ENCODE results near the gene MESD.
A peak's percentile ranks its signal among the peaks of the same experiment; 100 is the strongest.

The MESD gene

DNA sequence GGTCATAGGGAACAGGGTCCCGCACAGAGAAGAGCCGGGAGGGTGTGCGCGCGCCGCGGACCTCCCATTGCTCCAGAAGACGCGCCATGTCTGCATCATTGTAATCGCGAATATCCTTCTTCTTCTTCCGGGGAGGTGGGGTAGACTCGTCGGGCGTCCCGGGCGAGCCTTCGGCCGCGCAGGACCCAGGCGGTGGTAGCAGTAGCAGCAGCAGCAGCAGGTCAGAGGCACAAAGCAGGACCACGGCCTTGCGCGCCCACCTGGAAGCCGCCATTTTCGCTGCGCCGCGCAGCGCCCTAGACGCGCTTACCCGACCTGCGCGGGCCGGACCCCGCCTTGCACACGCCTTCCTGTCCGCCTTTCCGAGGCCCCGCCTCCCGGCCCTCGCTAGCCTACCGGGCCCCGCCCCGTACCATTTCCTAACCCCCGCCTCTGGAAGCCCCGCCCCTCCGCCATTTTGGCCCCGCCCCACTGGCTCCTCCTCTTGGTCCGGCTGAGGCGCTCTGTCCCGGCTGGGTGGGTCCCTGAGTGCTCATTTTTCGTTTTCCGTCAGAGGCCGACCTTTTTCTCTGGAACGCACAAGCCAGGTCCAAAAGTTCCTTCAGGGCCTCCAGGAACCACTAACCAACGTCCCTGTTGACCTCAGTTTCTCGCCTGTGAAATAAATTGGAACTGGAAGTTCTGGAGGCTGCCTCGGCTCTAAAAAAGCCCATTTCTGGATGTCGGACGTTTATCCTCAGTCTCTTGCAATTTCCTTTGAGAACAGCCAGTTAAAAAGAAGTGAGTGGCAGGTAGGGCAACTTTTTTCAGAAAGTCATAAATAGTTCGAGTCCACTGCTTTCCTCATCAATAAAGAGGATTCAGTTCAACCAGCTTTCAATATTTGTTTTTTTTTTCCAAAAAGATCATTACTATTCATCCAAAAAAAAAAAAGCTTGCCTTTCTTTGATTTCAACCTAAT, at the start of gene MESD:
Gene MESD (minus strand): TSS at position 302 of the 961 bp plus-strand sequence. CDS start 28 bp downstream, at position 274.
- peak; percentile 95 to 99 (median 97) for DNase-seq (ENCODE audit: low read depth in 3 of 3)

DNA sequence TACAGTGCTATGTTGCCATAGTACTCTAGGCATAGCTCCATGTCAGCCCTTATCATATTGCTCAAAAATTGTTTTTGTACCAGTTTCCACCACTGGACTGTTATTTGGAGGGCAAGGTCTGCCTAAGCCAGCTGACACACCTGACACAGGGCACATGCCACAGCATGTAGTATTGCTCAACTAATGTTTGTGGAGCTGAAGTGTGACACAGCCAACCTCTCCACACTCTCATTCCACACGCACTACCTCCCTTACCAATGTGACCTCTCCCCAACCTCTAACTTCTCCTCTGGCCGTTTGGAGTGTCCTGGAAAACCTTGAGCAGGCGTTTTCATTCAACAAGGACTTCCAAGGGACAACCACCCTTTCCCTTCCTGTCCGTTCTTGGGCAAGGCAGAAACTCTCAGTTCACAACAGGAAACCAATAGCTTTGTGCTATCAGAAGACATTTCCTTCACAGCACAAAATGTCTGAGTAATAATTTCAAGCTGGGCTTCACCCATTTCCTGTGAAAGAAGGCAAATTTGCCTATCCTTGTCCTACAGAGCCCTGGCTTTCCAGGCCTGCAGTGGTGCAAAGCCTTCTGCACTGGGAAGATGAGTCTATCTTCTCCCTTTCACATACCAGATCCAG, 49.5 kb upstream of the MESD start:
- DNase-seq (ENCODE audit: low read depth in 3 of 3), result no peak

DNA sequence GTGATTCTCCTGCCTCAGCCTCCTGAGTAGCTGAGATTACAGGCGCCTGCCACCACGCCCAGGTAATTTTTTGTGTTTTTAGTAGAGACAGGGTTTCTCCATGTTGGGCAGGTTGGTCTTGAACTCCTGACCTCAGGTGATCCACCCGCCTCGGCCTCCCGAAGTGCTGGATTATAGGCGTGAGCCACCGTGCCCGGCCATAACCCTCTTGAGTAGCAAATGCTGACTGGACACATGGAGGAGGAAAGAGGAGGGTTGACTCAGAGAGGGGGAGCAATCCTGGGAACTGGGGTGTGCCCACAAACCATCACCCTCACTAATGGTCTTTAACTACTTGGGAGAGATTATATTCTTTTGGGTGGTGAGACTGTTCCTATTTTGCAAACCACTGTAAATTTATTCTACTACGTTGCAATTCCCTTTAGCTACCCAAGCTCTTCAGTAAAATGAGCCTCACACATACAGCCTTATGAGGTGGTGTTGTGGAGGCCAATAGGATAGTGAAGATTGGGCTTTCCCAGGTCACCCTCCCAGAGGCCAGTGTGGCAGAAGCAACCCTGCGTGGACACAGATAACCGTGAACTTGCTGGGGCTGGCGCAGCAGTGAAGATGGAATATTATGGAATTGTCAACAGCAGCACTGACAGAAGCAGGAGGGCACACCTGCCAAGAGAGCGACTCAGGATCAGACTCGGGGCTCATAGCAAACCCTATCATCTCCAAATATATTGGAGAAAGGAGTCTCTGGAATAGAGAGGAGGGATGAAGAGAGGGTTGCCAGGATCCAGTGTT, 48.5 kb upstream of the MESD start:
- DNase-seq (ENCODE audit: low read depth in 3 of 3), result no peak

DNA sequence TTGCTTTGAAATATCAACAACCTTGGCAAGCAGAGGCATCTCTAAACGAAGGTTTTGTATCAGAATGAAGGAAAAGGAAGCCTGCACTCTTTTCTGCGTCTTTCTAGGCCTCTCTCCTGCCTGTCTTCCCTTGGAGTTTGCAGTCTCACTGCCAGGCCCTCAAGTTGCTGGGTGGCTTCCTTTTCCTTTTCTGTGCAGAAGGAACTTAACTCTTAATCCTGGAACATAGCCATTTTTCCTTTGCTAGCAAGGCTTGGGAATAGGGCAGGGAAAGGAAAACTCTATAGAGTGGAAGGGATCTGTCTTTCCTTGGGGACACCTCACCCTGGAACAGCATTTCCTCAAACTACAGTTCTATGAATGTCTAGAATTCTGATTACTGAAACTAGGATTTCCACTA, 43.9 kb upstream of the MESD start:
- DNase-seq (ENCODE audit: low read depth in 3 of 3), result no peak

DNA sequence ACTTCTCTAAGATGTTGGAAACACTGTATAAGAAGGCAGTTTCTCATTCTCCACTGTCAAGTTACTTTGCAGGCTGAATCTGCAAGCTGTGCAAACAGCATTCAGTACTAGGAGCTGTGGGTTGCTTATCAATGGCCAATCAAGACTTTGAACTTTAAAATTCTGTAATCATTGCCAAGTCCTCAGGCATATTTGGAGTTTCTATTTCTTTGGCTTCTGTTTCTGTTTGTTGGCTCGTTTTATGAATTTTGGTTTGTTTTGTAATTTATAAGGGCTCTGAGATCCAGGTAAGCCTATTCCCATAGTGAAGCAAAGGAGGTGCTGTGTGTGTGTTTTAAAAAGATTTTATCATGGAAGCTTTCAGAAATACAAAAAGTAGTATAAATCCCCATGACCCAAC, 43.2 kb upstream of the MESD start:
- no peak for DNase-seq (ENCODE audit: low read depth in 3 of 3)

DNA sequence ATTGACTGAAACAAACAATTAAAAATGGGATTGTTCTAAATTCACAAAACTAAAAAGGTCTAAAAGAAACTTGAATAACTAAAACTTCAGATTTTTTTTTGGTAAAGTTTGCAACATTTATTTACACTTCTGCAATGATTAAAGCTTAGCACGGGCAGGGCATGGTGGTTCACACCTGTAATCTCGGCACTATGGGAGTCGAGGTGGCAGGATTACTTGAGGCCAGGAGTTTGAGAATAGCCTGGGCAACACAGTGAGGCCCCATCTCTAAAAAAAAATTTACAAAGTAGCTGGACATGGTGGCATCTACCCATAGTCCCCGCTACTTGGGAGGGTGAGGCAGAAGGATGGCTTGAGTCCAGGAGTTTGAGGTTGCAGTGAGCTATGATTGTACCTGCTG, 42.7 kb upstream of the MESD start:
- DNase-seq (ENCODE audit: low read depth in 3 of 3), result no peak

DNA sequence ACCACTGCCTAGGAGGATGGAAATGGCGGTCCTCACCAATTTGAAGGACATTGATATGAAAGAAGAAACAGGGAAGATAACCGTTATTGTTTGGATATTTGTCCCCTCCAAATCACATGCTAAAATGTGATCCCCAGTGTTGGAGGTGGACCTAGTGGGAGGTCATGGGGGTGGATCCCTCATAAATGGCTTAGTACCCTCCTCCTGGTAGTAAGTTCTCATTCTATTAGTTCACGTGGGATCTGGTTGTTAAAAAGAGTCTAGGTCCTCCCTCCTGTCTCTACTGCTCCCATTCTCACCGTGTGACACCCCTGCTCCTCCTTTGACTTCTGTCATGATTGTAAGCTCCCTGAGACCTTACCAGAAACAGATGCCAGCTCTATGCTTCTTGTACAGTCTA, 41.6 kb upstream of the MESD start:
- no peak for DNase-seq (ENCODE audit: low read depth in 3 of 3)

DNA sequence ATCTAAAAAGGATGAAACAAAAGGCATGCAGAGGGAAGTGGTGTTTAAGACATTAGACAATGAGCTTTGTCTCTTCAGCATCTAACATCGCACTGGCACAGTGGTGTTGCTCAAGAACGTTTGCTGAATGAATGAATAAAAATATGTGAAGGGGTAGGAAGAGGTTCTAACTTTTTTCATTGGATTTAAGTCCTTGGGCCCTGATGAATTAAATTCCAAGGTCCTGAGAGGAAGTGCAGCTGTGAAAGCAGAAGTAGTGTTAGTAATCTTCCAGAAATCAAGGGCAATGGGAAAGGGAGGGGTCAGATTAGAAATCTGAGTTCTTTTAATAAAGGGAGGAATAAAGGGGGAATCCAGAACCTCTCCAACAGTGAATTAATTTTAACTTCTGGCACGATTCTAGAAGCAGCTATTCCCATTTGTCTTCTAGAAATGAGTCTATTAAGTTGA, 40.7 kb upstream of the MESD start:
- DNase-seq (ENCODE audit: low read depth in 3 of 3), result no peak

DNA sequence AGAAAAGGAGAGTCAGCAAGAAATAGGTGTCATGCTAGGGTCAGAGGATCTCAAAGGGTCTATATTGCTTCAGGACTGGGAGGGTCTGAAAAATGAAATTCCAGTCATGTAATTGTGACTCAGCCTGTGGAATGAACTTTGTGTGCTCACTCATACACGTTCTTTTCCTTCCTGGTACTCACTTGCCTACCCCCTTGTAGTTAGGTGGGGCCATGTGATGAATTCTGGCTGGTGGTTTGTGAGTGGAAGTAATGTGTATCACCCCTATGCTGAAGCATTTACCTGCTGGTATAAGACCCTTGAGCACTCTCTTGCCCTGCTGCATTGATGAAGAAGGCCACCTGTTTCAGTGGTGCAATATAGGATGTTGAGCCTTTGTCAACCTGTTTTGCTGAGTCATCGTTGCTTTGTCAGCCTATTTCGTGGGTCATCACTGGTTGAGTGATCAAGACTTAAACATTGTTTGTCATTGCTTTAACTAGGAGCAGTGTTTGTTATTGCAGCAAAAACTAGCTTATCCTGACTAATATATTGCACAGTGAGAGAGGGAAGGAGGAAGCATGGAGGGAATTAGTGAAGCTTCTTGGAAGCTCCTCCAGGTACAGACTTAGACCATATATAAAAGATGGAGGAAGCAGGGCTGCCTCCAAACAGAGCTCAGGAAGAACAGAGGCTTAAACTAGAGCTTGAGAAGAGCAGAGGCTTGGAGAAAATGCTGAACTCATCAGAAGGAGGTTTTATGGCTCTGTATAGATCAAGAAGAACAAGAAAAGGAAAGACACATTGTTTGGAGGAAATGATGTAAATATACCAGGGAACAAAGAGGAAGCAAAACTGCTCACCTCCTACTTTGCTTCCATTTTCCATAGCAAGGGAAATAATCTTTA, 40.0 kb upstream of the MESD start:
- DNase-seq (ENCODE audit: low read depth in 3 of 3), result no peak

DNA sequence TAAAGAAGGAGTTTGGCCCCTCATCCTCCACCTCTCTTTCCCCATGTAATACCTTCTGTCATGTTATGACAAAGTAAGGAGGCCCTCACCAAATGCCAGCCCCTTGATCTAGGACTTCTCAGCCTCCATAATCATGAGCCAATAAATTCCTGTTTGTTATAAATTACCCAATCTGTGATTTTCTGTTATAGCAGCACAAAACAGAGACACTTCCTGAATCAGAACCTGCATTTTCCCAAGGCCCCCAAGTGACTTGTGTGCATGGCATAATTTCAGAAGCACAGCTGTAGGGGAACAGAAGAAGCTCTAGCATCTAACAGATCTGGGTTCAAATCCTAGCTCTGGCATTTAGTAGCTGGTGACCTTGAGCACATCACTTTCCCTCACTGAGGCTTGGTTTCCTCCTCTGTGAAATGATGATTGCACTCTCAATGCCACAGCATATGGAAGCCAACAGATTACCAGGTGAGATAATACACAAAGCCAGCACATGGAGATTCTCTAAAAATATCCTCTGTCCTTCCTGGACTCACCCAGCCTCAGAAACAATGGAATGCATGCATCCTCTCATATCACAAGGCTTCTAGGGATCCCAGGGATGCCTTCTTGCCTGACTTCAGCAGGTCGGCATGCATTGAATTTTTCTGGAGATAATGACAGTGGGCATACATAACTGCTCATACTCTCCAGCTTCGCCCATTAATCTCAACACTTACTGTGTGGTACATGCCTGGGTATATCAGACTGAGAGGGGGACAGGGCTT, 37.4 kb upstream of the MESD start:
- DNase-seq (ENCODE audit: low read depth in 3 of 3), result no peak

DNA sequence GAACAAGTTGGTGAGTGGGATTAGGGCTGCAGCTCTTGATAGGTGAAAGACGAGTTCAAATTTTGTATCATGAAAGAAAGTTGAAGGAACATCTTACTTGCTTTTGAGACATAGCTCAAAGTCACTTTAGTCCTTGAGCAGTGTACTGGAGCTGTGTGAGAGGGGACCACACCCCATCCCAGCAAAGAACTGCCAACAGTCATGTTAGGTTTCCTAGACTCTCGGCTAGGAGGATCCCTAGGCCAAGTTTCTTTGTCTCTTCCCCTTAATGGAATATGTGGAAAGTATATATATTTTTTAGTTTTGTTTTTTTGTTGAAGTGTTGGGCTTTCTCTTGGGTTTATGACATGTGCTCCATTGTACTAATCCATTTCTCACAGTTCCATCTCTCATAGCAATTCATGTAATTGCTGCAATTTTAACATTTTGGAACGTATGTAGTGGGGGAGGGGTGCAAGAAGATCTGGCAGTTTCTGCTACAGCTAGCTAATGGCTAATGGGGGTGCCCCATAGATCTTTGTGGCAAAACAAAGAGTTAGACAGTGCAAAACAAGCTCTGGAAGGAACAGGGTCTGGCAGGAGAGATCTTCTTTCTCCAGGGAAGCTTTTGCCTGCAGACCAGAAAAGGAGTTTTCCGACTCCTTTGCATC, 36.2 kb upstream of the MESD start:
- DNase-seq (ENCODE audit: low read depth in 3 of 3), result no peak

DNA sequence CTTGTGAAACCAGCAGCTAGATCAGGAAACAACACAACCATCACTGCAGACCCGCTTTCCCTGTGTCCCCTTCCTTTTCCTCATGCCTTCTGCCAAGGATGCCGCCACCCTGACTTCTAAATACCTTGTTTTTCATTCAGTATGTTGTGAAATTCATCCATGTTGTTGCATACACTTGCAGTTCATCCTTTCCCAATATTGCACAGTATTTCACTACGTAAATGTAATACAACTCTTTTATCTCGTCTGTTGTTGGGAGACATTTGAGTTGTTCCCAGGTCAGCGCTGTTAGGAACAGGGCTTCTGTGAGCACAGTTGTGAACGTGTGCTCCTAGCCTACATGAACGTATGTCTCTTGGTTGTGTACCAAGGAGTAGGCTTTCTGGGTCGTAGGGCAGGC, 35.3 kb upstream of the MESD start:
- DNase-seq (ENCODE audit: low read depth in 3 of 3), result no peak

DNA sequence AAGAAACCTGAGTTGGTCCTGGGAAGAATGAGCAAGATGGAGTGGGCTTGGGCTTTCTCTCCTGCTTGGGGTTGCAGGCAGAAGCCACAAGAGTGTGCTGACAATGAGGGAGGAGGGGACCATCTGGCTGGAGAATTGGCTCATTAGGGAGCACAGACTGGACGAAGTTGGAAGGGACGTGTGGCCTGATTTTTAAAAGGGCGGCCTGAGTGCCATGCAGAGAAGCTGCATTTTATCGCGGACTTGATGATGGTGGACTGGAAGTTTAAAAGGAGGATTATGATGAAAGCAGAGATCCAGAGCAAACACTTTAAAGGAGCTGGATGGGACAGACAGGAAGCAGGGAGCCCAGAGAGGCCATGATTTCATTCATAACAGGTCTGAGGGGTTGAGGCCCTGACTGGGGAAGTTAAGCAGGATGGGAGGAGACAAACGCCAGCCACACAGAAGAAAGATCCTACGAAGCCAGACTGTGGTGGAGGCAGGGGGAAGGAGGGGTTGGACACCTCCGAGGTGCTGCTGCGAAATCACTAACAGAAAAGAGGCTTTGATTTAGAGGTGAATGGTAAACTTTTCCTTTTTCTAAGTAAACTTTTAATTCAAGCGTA, 34.8 kb upstream of the MESD start:
- no peak for DNase-seq (ENCODE audit: low read depth in 3 of 3)

DNA sequence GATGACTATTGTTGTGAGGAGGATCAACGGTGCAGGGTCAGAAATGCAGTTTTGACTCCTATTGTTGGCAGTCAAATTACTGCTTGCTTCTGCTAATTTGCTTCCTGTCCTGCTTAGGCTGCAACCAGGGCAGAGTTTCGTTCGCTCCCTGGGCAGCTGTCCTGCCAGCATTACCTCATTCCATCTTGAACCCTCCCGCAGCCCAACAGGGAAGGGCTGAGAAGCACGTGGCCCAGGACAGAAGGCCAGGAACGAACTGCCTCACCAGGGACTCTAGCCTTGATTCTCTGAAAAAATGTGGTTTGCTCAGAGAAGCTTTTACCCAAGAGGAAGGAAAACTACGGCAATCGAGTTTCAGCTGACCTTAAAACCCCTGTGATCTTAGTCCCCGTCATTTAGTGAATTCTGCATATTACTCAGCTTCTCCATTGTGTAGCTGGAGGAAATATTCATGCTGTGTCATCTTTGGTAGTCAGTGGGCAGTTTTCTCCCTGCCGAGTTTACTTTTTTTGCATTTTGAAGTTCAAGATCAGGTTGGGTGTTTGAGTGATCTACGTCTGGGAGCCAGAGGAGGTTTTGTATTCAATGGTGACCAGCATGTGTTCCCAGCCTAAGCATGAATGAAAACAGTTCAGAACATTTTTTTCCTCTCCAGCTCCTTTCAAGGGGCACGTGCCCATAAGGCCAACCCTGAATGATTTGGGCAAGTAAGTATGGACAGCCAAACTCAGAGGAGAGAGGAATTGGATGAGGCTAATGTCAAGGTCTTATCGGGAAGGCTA, 34.1 kb upstream of the MESD start:
- no peak for DNase-seq (ENCODE audit: low read depth in 3 of 3)

DNA sequence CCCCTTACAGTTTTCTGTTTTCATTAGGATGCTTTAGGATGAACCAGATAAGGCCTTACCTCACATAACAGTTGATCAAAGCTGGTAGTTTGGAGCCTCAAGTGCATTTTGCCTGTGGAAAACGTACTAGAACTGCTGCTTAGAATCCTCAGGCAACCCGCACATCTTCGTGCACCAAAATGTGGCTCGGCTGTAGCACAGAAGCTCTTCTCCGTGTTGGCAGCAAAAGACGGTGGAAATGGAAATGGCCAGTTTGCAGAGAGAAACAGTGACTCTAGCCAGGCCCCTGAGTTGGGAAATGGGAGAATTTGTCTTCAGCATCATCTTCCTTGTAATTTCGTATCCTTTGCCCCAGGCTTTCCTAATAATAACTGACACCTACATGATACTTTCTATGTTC, 31.7 kb upstream of the MESD start:
- no peak for DNase-seq (ENCODE audit: low read depth in 3 of 3)

DNA sequence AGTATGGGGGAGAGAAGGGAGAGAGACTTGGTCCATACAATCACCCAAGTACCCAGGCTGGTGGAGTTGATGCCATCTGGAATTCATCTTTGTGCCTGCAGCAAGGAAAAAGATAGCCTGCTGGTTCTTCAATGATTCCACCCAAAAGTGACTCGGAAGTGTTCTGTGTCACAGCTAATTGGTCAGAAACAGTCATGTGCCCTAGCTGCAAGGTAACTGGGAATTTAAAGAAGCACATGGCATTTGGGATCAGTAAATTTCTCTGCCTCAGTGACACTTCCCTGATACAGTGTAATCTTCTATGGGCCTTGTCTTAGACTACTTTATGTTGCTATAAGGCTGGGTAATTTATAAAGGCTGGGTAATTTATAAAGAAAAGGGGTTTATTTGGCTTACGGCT, 28.6 kb upstream of the MESD start:
- no peak for DNase-seq (ENCODE audit: low read depth in 3 of 3)

DNA sequence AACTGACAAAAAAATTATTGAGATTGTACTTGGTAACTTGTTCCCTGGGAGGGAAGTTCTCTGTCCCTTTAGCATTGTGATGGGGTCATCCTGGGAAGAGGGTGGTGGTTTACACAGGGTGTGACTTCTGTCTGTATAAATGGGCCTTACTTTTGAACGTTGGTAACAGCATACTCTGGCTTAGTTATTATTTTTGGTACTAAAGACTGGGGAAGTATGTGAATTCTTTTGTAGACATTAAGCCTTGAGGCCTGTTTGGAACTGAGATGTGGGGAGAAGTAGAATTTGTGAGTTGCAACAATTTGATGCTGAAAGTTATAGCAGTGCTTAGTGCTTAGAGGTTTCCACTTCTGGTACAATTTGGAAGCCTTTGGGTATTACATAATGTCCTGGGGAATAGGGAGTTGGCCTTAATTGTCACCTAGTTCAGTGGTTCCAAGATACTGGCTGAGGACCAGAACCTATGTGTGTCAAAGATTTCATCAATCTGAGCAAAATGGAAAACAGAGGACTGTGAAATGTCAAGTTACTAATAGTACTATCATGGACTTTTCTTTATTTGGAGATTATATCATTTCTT, 27.0 kb upstream of the MESD start:
- DNase-seq (ENCODE audit: low read depth in 3 of 3), result no peak

All from stimulated activated CD4-positive, alpha-beta T cell treated with anti-CD3 and anti-CD28 coated beads, TNF-alpha, amount 100 ng/mL, for 4 hours (primary cell).